CD4-positive, alpha-beta T cell treated with Interleukin-15 for 1 hour (primary cell): Measurements from ENCODE around the gene INKA2.
"Not testable (repeated sequence)": the region's sequence is repeated elsewhere in the genome, so short reads cannot be mapped to it uniquely, and the experiment has no call there.

ENCODE experiments used
- DNase-seq: peaks from one replicate; pipeline ENCODE4 v3.0.0-alpha.2; 2020

INKA2 gene

GRCh38 chr1:111749628-111750027 lies 10.4 kb upstream of the INKA2 start:
- DNase-seq, result no peak

GRCh38 chr1:111747947-111748346 lies 8.8 kb upstream of the INKA2 start:
- DNase-seq, result no peak

GRCh38 chr1:111747282-111747734 lies 8.1 kb upstream of the INKA2 start:
- peak; percentile 66 for DNase-seq

- DNase-seq, result no peak
Measured at GRCh38 chr1:111746614-111746999, 7.4 kb upstream of the INKA2 start.

GRCh38 chr1:111745675-111746613 lies 6.7 kb upstream of the INKA2 start:
- DNase-seq, result no peak

- DNase-seq, result no peak
Measured at GRCh38 chr1:111743679-111744101, 4.5 kb upstream of the INKA2 start.

GRCh38 chr1:111742938-111743549 lies 3.8 kb upstream of the INKA2 start:
- no peak for DNase-seq

GRCh38 chr1:111742292-111742691 lies 3.1 kb upstream of the INKA2 start:
- not testable (repeated sequence) for DNase-seq

- no peak for DNase-seq
Measured at GRCh38 chr1:111739925-111740765, 950 bp upstream of the INKA2 start.

GRCh38 chr1:111738436-111739193 lies 580 bp downstream of the INKA2 start:
- DNase-seq, result peak; percentile 56

GRCh38 chr1:111738133-111738435 lies 1.1 kb downstream of the INKA2 start:
- DNase-seq, result no peak

GRCh38 chr1:111737216-111738132 lies 1.7 kb downstream of the INKA2 start:
- no peak for DNase-seq

GRCh38 chr1:111736548-111737215 lies 2.5 kb downstream of the INKA2 start:
- no peak for DNase-seq

- DNase-seq, result no peak
Measured at GRCh38 chr1:111735858-111736544, 3.2 kb downstream of the INKA2 start.

GRCh38 chr1:111735321-111735720 lies 3.9 kb downstream of the INKA2 start:
- DNase-seq, result no peak

GRCh38 chr1:111734856-111735255 lies 4.3 kb downstream of the INKA2 start:
- DNase-seq, result no peak

- no peak for DNase-seq
Measured at GRCh38 chr1:111734426-111734825, 4.8 kb downstream of the INKA2 start.

- DNase-seq, result no peak
Measured at GRCh38 chr1:111733992-111734341, 5.2 kb downstream of the INKA2 start.

GRCh38 chr1:111733183-111733991 lies 5.8 kb downstream of the INKA2 start:
- DNase-seq, result peak; percentile 78

- no peak for DNase-seq
Measured at GRCh38 chr1:111732718-111733117, 6.5 kb downstream of the INKA2 start.
